HL-60 (cell line): ENCODE measurements around the gene ABCA8.

Source experiments
- CTCF ChIP-seq: IDR thresholded peaks from one replicate; pipeline ENCODE4 v1.5.1; 2011; ENCODE audit warnings: low read length, control low read depth, inconsistent platforms; ENCODE audit not compliant: insufficient read depth
- POLR2AphosphoS5 ChIP-seq: IDR thresholded peaks from 2 replicates; pipeline ENCODE4 v1.6.1; 2012; ENCODE audit warnings: low read depth

GRCh38 chr17:68820476-68820824 is 134.7 kb downstream of the ABCA8 start:
- TF ChIP-seq CTCF (no peak), POLR2AphosphoS5 (no peak)
